Erythroblast (primary cell): ENCODE results near the gene CDCA7.

Source experiments
- GATA1 ChIP-seq: IDR thresholded peaks from 2 replicates; pipeline ENCODE4 v1.6.1; 2011; ENCODE audit warnings: low read depth, mild to moderate bottlenecking, control low read depth, low read length, moderate library complexity
- POLR2A ChIP-seq: IDR thresholded peaks from 2 replicates; pipeline ENCODE4 v1.6.1; 2011; ENCODE audit warnings: mild to moderate bottlenecking, low read length

GRCh38 chr2:173400760-173401159, 46.1 kb downstream of the CDCA7 start:
- TF ChIP-seq POLR2A (no peak), GATA1 (no peak)
